IPS-15b (cell line): ENCODE data around the gene ATCAY.

Experiments
- H3K27me3 ChIP-seq: one replicate; pipeline ENCODE4 v1.6.1; 2013; ENCODE audit warnings: low read length; ENCODE audit not compliant: control insufficient read depth, insufficient read depth
- H3K36me3 ChIP-seq: one replicate; pipeline ENCODE4 v1.6.1; 2013; ENCODE audit warnings: low read length; ENCODE audit not compliant: control insufficient read depth, insufficient read depth
- H3K4me1 ChIP-seq: one replicate; pipeline ENCODE4 v1.6.1; 2013; ENCODE audit warnings: mild to moderate bottlenecking, low read length; ENCODE audit not compliant: control insufficient read depth, insufficient read depth
- H3K4me3 ChIP-seq: one replicate; pipeline ENCODE4 v1.5.1; 2013; ENCODE audit warnings: low read depth, low read length
- H3K9ac ChIP-seq: one replicate; pipeline ENCODE4 v1.6.1; 2013; ENCODE audit warnings: low read depth, mild to moderate bottlenecking, low read length
- H3K9me3 ChIP-seq: one replicate; pipeline ENCODE4 v1.6.1; 2013; ENCODE audit warnings: mild to moderate bottlenecking, low read length; ENCODE audit not compliant: control insufficient read depth, insufficient read depth

The ATCAY gene

GRCh38 chr19:3880471-3881271 lies at the start of gene ATCAY:
Gene ATCAY (plus strand): TSS chr19:3880685. CDS start chr19:3885768, 5,083 bp downstream.
- H3K4me1 ChIP-seq = no peaks in the 10 kb centered on the region
- no peaks in the 10 kb centered on the region for H3K27me3 ChIP-seq
- H3K9me3 ChIP-seq = no peaks in the 10 kb centered on the region
- H3K4me3 ChIP-seq = peak within 1 kb of the TSS; percentile 92
- H3K9ac ChIP-seq = peak within 1 kb of the TSS; percentile 81
- H3K36me3 ChIP-seq = peaks cover 7% of the 10 kb centered on the region

DNA sequence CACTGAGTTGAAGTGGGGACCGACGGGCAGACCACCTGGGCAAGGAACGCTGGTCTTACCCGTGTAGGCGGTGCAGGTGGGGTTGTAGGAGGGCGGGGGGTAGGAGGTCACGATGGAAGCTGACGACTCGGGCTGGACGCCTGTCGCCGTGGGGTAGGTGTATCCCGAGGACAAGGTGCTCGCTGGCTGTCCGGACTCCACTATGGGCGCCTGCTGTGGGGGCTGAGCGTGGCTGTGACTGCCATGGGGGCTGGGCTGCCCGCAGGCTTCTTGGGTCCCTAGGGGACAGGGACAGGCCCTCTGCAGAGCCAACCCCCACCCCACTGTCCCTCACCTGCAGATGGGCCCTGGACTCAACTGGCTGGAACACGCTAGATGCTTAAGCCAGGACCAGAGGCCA lies 48.9 kb upstream of the ATCAY start:
- no peaks in the 10 kb centered on the region for H3K4me1 ChIP-seq
- H3K27me3 ChIP-seq = no peaks in the 10 kb centered on the region
- no peaks in the 10 kb centered on the region for H3K9me3 ChIP-seq
- no peaks in the 10 kb centered on the region for H3K36me3 ChIP-seq
- H3K4me3 ChIP-seq = no peak overlapping the region
- H3K9ac ChIP-seq = no peak overlapping the region

DNA sequence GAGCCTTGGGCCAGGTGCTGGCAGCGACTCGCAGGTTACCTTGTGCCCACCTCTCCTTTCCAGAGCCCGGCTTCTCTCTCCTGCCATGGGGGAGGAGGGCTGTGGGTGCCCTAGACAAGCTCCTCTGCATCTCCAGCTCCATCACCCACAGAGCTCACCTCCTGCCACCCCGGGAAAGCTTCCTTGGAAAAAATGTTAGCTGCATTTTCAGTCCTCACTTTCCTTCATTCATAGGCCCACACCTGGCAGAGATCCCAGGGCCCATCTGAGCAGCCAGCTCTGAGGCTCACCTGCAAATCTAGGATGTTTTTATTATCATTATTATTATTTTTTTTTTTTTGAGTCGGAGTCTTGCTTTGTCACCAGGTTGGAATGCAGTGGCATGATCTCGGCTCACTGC lies 48.5 kb upstream of the ATCAY start:
- Histone ChIP-seq H3K4me3 (no peak overlapping the region), H3K4me1 (no peaks in the 10 kb centered on the region), H3K9me3 (no peaks in the 10 kb centered on the region), H3K36me3 (no peaks in the 10 kb centered on the region), H3K9ac (no peak overlapping the region), H3K27me3 (no peaks in the 10 kb centered on the region)

DNA sequence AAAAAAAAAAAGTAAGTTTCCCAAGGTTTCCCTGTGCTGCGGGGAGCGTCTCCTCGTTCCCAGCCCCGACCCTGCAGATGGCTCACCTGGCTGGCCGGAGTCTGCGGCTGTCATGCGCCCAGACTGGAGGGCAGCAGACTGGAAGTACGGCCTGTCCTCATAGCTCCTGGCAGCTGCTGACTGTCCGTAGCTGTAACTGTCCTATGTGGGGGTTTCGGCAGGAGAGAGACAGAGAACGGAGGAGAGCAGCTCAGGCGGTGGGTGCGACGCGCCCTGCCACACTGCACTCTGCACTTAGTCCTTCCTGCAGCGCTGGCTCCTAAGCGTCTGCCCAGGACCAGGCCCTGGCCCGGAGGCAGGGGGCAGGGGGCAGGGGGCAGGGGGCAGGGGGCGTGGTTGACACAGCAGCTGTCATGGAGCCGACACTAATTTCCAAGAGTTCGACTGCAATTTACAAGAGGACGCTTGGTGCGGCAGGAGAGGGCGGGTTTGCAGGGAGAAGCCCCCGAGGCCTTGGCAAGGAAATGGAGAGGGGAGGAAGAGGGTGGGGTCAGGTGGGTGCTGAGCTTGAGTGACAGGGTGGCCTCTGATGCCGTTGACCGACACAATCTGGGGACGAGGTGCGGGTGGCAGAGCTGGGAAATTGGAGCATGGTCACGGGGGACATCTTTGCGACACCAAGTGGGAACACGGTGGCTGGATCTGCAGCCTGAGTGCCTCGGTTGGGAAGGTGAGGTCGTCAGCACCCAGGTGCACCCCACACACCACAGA lies 46.7 kb upstream of the ATCAY start:
- Histone ChIP-seq H3K9ac (no peak overlapping the region), H3K27me3 (no peaks in the 10 kb centered on the region), H3K4me3 (no peak overlapping the region), H3K9me3 (no peaks in the 10 kb centered on the region), H3K36me3 (no peaks in the 10 kb centered on the region), H3K4me1 (no peaks in the 10 kb centered on the region)

DNA sequence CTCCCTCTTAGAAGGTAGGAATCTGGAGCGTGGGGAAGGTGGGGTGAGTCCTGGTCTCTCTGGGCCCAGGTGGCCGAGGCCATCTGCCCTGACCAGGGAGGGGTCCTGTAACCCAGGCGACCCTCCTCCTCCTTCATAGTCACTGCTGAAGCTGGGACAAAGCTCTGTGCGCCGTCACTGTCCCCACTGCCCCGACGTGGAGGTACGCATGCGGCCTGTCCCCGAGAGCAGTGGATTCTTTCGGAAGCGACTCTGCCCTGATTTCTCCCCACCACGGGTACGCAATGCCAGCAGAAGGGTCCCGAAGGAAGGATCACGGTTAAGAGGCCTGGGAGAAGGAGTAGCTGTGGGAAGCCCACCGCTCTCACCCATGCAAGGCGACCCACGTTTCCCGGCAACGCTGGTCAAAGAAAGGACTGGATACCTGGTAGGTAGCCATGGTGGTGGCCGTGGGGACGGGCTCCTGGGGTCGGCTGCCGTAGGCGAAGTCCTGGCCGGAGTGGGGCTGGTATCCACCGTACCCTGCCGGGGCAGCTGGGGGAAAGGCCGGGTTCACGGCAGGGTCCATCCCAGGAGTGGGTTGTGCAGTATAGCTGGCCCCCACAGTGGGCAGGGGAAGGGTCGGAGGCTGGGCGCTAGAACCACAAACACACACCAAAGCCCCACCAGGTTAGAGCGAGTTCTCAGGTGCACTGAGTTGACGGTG lies 46.0 kb upstream of the ATCAY start:
- Histone ChIP-seq H3K36me3 (no peaks in the 10 kb centered on the region), H3K9ac (no peak overlapping the region), H3K4me1 (no peaks in the 10 kb centered on the region), H3K9me3 (no peaks in the 10 kb centered on the region), H3K4me3 (no peak overlapping the region), H3K27me3 (no peaks in the 10 kb centered on the region)

DNA sequence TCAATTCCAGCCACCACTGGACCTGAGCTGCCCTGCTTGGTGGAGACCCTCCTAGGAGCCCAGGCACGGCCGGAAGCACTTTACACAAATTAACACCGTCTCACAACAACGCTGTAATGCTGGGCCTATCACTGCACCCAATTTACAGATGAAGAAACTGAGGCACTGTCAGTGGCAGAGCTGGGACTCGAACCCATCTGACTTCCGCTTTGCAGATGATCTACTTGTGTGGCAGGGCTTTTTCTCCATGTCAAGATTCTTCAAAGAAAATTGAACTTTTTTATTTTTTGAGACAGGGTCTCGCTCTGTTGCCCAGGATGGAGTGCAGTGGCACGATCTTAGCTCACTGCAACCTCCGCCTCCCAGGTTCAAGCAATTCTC lies 45.4 kb upstream of the ATCAY start:
- Histone ChIP-seq H3K36me3 (no peaks in the 10 kb centered on the region), H3K9me3 (no peaks in the 10 kb centered on the region), H3K27me3 (no peaks in the 10 kb centered on the region), H3K4me3 (no peak overlapping the region), H3K4me1 (no peaks in the 10 kb centered on the region), H3K9ac (no peak overlapping the region)

- H3K9ac ChIP-seq = no peak overlapping the region
- no peaks in the 10 kb centered on the region for H3K9me3 ChIP-seq
- H3K36me3 ChIP-seq = no peaks in the 10 kb centered on the region
- no peaks in the 10 kb centered on the region for H3K4me1 ChIP-seq
- no peaks in the 10 kb centered on the region for H3K27me3 ChIP-seq
- H3K4me3 ChIP-seq = no peak overlapping the region
Observed at GRCh38 chr19:3836887-3837286, 43.6 kb upstream of the ATCAY start.

DNA sequence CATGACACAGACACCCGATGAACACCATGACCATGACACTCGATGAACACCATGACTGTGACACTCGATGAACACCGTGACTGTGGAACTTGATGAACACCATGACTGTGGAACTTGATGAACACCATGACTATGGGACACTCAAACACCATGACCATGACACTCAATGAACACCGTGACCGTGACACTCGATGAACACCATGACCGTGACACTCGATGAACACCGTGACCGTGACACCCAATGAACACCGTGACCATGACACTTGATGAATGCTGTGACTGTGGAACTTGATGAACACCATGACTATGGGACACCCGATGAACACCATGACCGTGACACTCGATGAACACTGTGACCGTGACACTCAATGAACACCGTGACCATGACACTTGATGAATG lies 43.2 kb upstream of the ATCAY start:
- Histone ChIP-seq H3K4me1 (no peaks in the 10 kb centered on the region), H3K36me3 (no peaks in the 10 kb centered on the region), H3K27me3 (no peaks in the 10 kb centered on the region), H3K4me3 (no peak overlapping the region), H3K9ac (no peak overlapping the region), H3K9me3 (no peaks in the 10 kb centered on the region)

- Histone ChIP-seq H3K36me3 (no peaks in the 10 kb centered on the region), H3K9me3 (no peaks in the 10 kb centered on the region), H3K9ac (no peak overlapping the region), H3K4me3 (no peak overlapping the region), H3K27me3 (no peaks in the 10 kb centered on the region), H3K4me1 (no peaks in the 10 kb centered on the region)
Observed at GRCh38 chr19:3837922-3838321, 42.6 kb upstream of the ATCAY start.

DNA sequence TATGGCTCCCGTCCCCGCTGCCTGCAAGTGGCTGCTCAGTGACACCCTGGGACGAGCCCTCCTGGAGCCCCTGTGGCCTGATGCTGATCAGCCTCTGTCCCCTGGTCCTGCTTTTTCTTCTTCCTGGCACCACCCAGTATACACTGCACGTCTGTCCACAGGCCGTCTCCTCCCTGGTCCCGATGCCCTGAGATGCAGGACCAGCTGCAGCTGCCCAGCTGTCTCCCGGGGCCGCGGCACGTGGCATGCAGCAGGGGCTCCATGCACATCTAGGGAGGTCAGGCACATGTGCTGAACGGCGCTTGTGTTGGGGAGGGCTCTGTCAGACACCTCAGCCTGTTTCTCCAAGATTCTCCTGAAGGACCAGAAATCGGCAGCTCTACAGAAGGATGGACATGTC lies 41.8 kb upstream of the ATCAY start:
- Histone ChIP-seq H3K27me3 (no peaks in the 10 kb centered on the region), H3K9ac (no peak overlapping the region), H3K36me3 (no peaks in the 10 kb centered on the region), H3K4me3 (no peak overlapping the region), H3K9me3 (no peaks in the 10 kb centered on the region), H3K4me1 (no peaks in the 10 kb centered on the region)

DNA sequence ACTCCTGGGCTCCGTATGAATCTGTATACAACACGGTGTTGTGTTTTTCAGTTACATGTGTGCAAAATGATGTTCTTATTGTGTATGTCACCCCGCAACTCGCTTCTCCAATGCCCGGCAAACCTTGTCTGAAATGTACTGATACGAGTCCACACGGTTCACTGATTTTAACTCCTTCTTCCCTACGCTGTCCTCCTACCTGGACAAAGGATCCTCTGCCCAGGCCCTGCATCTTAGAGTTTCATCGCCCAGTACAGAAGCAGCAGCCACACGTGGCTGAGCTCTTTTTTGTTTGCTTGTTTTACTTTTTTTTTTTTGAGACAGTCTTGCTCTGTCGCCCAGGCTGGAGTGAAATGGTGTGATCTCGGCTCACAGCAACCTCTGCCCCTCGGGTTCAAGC lies 40.5 kb upstream of the ATCAY start:
- Histone ChIP-seq H3K9ac (no peak overlapping the region), H3K4me3 (no peak overlapping the region), H3K9me3 (no peaks in the 10 kb centered on the region), H3K4me1 (no peaks in the 10 kb centered on the region), H3K36me3 (no peaks in the 10 kb centered on the region), H3K27me3 (no peaks in the 10 kb centered on the region)
